Measurements from ENCODE around the gene PFKFB3. TPM values are rescaled to one million over a fixed set of nuclear protein-coding genes. Genes with fewer than 3 reads are reported as not detected.

The PFKFB3 gene
- total RNA-seq, 1 donor from 2014 or later = 43.2 TPM

GRCh38 chr10:6231146-6231545, 28.4 kb downstream of the PFKFB3 start:
- H3K4me1 ChIP-seq = no peaks in the 10 kb centered on the region
- no peak overlapping the region for H3K27ac ChIP-seq
- no peaks in the 10 kb centered on the region for H3K9me3 ChIP-seq
- DNase-seq (ENCODE audit: extremely low spot score in 2 of 2) = no peak
- no peaks in the 10 kb centered on the region for H3K27me3 ChIP-seq
- TF ChIP-seq POLR2AphosphoS5 (IDR thresholded peaks at IDR 0.05; ENCODE audit: insufficient read depth in 1 of 2, low read depth in 1 of 2) (no peak), POLR2A (IDR thresholded peaks at IDR 0.05) (no peak), CTCF (IDR thresholded peaks at IDR 0.05) (no peak)
- H3K4me3 ChIP-seq = no peak overlapping the region
- intact Hi-C loops (cut with DNase I) = no loop called here
- peaks cover 0 to 60% of the 10 kb centered on the region in 2 donors for H3K36me3 ChIP-seq

DNA sequence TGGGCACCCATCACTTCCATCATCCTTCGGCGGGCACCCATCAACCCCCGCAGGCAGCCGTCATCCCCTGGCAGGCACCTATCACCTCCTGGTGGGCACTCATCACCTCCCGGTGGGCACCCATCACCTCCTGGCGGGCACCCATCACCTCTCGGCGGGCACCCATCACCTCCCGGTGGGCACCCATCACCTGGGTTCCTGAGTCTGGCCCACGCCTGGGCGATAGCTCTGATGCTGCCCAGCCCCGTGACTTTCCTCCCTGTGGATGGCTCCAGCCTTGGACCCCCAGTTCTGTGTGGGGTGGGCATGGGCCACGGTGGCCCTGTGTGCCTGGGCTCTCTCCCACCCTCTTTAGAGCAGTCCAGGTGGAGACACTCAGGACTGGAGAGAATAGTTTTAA, 29.0 kb downstream of the PFKFB3 start:
- Histone ChIP-seq H3K4me1 (no peaks in the 10 kb centered on the region), H3K36me3 (peaks cover 0 to 57% of the 10 kb centered on the region in 2 donors), H3K27me3 (no peaks in the 10 kb centered on the region), H3K9me3 (no peaks in the 10 kb centered on the region), H3K27ac (no peak overlapping the region), H3K4me3 (no peak overlapping the region)
- TF ChIP-seq CTCF (IDR thresholded peaks at IDR 0.05) (no peak), POLR2AphosphoS5 (IDR thresholded peaks at IDR 0.05; ENCODE audit: insufficient read depth in 1 of 2, low read depth in 1 of 2) (no peak), POLR2A (IDR thresholded peaks at IDR 0.05) (no peak)
- DNase-seq (ENCODE audit: extremely low spot score in 2 of 2) = no peak
- intact Hi-C loops (cut with DNase I) = no loop called here

DNA sequence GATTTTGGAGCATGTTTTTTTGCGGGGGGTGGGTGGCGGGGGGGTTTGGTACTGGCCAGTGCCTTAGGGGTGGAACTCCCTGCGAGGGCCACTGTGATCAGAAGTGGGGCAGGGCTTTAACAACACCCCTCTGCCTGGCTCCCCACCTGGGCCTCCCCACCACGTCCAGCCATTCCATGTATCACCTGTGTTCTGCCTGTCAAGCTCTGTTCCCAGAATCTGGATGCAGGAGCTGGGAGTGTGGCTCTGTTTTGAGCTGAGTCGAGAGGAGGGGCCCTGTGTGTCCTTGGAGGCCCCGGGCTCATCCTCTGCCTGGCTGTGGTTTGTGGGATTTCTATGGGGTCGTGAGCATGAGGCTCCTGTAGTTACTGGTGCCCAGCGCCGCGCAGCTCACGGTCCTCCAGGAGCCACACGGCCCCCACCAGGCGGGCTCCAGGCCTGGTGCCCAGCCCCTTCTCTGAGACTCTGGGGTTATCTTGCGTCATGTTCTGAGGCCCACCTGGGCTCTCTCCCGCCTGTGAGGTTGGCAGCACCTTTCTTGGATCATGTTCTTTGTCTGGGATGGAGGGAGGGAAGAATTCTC, 29.6 kb downstream of the PFKFB3 start:
- no peak overlapping the region for H3K27ac ChIP-seq
- H3K27me3 ChIP-seq = no peaks in the 10 kb centered on the region
- no peak for TF ChIP-seq CTCF (IDR thresholded peaks at IDR 0.05)
- no peak for TF ChIP-seq POLR2A (IDR thresholded peaks at IDR 0.05)
- TF ChIP-seq POLR2AphosphoS5 (IDR thresholded peaks at IDR 0.05; ENCODE audit: insufficient read depth in 1 of 2, low read depth in 1 of 2) = no peak
- intact Hi-C loops (cut with DNase I) = no loop called here
- no peaks in the 10 kb centered on the region for H3K4me1 ChIP-seq
- no peaks in the 10 kb centered on the region for H3K9me3 ChIP-seq
- DNase-seq (ENCODE audit: extremely low spot score in 2 of 2) = no peak
- no peak overlapping the region for H3K4me3 ChIP-seq
- peaks cover 0 to 53% of the 10 kb centered on the region in 2 donors for H3K36me3 ChIP-seq

GRCh38 chr10:6232846-6233724, 30.4 kb downstream of the PFKFB3 start:
- H3K36me3 ChIP-seq = peaks cover 0 to 49% of the 10 kb centered on the region in 2 donors
- intact Hi-C loops (cut with DNase I) = no loop called here
- no peaks in the 10 kb centered on the region for H3K9me3 ChIP-seq
- no peak overlapping the region for H3K27ac ChIP-seq
- H3K27me3 ChIP-seq = no peaks in the 10 kb centered on the region
- TF ChIP-seq POLR2A (IDR thresholded peaks at IDR 0.05) = no peak
- TF ChIP-seq POLR2AphosphoS5 (IDR thresholded peaks at IDR 0.05; ENCODE audit: insufficient read depth in 1 of 2, low read depth in 1 of 2) = no peak
- no peak overlapping the region for H3K4me3 ChIP-seq
- H3K4me1 ChIP-seq = no peaks in the 10 kb centered on the region
- no peak for DNase-seq (ENCODE audit: extremely low spot score in 2 of 2)

DNA sequence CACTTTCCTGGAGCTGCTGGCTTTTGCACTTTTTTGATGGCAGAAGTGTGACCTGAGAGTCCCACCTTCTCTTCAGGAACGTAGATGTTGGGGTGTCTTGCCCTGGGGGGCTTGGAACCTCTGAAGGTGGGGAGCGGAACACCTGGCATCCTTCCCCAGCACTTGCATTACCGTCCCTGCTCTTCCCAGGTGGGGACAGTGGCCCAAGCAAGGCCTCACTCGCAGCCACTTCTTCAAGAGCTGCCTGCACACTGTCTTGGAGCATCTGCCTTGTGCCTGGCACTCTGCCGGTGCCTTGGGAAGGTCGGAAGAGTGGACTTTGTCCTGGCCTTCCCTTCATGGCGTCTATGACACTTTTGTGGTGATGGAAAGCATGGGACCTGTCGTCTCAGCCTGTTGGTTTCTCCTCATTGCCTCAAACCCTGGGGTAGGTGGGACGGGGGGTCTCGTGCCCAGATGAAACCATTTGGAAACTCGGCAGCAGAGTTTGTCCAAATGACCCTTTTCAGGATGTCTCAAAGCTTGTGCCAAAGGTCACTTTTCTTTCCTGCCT, 31.1 kb downstream of the PFKFB3 start:
- H3K4me1 ChIP-seq = no peaks in the 10 kb centered on the region
- intact Hi-C loops (cut with DNase I) = no loop called here
- no peak for DNase-seq (ENCODE audit: extremely low spot score in 2 of 2)
- no peak overlapping the region for H3K4me3 ChIP-seq
- H3K27me3 ChIP-seq = no peaks in the 10 kb centered on the region
- H3K36me3 ChIP-seq = peaks cover 0 to 49% of the 10 kb centered on the region in 2 donors
- H3K9me3 ChIP-seq = no peaks in the 10 kb centered on the region
- TF ChIP-seq CTCF (IDR thresholded peaks at IDR 0.05) (no peak), POLR2AphosphoS5 (IDR thresholded peaks at IDR 0.05; ENCODE audit: insufficient read depth in 1 of 2, low read depth in 1 of 2) (no peak), POLR2A (IDR thresholded peaks at IDR 0.05) (no peak)
- no peak overlapping the region for H3K27ac ChIP-seq

Measured in vagina (tissue), 2 donors.